ENCODE data around the gene AK8.

GRCh38 chr9:132808645-132809044, 69.4 kb downstream of the AK8 start:
- TF ChIP-seq CTCF (IDR thresholded peaks at IDR 0.05; ENCODE audit: insufficient read depth, low read length, poor library complexity, severe bottlenecking) (no peak), EZH2phosphoT487 (conservative IDR thresholded peaks at IDR 0.05; ENCODE audit: low read length) (no peak)
